ENCODE results near the gene PGA3. TPM values are rescaled to one million over a fixed set of nuclear protein-coding genes. Genes with fewer than 3 reads are reported as not detected.
A peak's percentile ranks its signal among the peaks of the same experiment; 100 is the strongest.

The PGA3 gene
- total RNA-seq, 3 donors from 2014 or later (not counting 1 experiment from before 2014, with no cell fraction given): not detected

DNA sequence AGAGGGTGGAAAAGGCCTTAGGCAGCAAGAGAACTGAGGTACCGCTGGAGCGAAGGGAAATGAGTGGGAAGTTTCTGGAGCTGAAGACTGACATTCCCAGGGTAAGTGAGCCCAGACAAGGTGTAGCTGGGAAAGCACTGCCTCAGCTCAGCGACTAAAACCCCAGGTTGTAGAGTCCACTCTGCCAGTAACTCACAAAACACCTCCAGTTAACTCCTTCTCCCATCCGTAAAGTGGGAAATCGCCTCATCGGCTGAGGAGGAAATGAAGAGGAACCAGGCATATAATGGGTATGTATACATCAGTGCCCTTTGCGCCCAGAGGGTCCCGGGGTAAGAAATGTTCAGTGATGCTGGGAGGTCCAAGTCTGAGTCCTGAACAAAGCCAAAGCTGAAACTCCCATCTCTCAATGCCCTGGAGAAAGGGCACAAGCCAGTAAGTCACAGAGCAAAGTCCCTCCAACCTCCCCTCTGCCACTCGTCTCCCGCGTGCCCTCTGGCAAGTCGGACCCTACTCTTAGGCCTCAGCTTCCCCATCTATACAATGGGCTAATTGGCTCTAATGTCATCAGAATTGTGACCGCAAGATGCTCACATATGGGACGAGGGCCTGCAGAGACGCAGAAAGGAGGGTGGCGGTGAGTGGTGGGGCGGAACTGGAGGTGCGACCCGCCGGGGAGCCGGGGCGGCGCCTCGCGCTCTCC, 42.7 kb upstream of the PGA3 start:
- TF ChIP-seq, protein P1, sequence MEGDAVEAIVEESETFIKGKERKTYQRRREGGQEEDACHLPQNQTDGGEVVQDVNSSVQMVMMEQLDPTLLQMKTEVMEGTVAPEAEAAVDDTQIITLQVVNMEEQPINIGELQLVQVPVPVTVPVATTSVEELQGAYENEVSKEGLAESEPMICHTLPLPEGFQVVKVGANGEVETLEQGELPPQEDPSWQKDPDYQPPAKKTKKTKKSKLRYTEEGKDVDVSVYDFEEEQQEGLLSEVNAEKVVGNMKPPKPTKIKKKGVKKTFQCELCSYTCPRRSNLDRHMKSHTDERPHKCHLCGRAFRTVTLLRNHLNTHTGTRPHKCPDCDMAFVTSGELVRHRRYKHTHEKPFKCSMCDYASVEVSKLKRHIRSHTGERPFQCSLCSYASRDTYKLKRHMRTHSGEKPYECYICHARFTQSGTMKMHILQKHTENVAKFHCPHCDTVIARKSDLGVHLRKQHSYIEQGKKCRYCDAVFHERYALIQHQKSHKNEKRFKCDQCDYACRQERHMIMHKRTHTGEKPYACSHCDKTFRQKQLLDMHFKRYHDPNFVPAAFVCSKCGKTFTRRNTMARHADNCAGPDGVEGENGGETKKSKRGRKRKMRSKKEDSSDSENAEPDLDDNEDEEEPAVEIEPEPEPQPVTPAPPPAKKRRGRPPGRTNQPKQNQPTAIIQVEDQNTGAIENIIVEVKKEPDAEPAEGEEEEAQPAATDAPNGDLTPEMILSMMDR (IDR thresholded peaks at IDR 0.05): no peak
- H3K4me1 Mint-ChIP-seq: peaks cover 33 to 42% of the 10 kb centered on the region in 2 donors
- peaks cover 26% of the 10 kb centered on the region for H3K4me1 ChIP-seq (ENCODE audit: control insufficient read depth, insufficient read depth, low read length)
- WGBS (ENCODE audit: insufficient coverage): 19% methylated on average over 21 of the region's 25 CpGs
- peak overlapping the region; percentile 43 for H3K4me3 ChIP-seq (ENCODE audit: low read length)
- H3K27me3 ChIP-seq (ENCODE audit: control insufficient read depth, insufficient read depth, low read length): no peaks in the 10 kb centered on the region
- peaks cover 3 to 9% of the 10 kb centered on the region in 2 donors for H3K27me3 Mint-ChIP-seq (ENCODE audit: low read depth in 2 of 2)
- peak overlapping the region; percentile 69 for H3K27ac ChIP-seq (ENCODE audit: low read length)
- H3K9me3 Mint-ChIP-seq: no peaks in the 10 kb centered on the region
- H3K36me3 ChIP-seq (ENCODE audit: control insufficient read depth, insufficient read depth, low read length): no peaks in the 10 kb centered on the region
- intact Hi-C loops (cut with micrococcal nuclease): loop anchor here (1.0 to 2.0 kb wide), 3 partner anchors 202 to 254 kb away; partner anchors contain the start of genes PRPF19 and TMEM138
- no peak for ATAC-seq
- peak overlapping the region; percentile 95 to 97 for H3K27ac Mint-ChIP-seq
- H3K4me3 Mint-ChIP-seq: peak overlapping the region; percentile 83
- H3K9me3 ChIP-seq (ENCODE audit: control insufficient read depth, insufficient read depth, low read length): no peaks in the 10 kb centered on the region
- no peaks in the 10 kb centered on the region for H3K36me3 Mint-ChIP-seq
- DNase-seq: no peak

DNA sequence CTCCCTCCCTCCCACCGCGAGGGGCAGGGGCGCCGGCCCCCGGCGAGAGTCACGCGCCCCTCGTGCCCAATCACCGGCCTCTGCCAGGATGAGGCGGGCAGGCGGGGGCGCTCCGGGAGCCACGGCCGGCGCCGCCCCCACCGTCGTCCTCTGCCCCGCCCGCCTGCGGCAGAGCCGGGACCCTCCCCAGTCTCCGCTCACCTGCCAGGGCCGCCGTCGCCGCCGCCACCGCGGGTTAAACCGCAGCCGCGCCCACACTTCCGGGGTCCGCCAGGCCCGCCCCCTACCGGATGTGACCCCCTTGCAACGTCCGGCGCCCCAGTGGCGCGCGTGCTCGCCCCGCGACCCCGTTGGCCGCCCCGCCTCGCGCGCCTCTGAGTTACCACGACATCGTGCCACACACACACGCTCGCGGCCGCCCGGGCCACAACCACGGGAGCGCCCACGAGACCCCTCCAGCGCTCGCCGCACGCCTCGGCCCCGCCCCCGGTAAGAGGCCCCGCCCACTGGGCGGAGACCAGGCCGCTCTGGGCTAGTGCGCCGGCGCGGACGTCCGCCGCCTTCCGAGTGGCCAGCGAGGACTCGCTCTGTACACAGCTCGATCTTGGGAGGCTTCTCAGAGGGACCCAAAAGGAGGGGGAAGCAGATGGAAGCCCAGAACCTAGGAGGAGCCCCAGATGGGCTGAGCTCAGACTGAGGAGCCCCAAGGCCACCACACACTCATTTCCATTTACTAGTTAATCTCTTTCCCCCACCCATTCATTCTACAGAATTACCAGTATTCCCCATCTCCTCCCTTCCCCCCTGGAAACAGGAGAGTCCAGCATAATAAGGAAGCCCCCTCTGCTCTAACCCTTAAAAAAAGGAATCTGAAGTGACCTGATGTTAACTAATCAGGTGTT, 41.9 kb upstream of the PGA3 start, which contains the start of gene VPS37C:
Gene VPS37C (minus strand): TSS at position 237 of the 902 bp plus-strand sequence. CDS start 22,597 bp downstream, outside the sequence.
- H3K4me3 ChIP-seq (ENCODE audit: low read length): peak within 1 kb of the TSS; percentile 79
- H3K4me1 ChIP-seq (ENCODE audit: control insufficient read depth, insufficient read depth, low read length): peaks cover 26% of the 10 kb centered on the region
- under 1% methylated on average over 85 of the region's 85 CpGs for WGBS (ENCODE audit: insufficient coverage)
- H3K9me3 ChIP-seq (ENCODE audit: control insufficient read depth, insufficient read depth, low read length): no peaks in the 10 kb centered on the region
- Mint-ChIP-seq H3K36me3 (no peaks in the 10 kb centered on the region), H3K4me3 (peak within 1 kb of the TSS; percentile 94), H3K27ac (peak within 1 kb of the TSS; percentile 95 to 97), H3K27me3 (ENCODE audit: low read depth in 2 of 2) (peaks cover 3 to 9% of the 10 kb centered on the region in 2 donors), H3K4me1 (peaks cover 33 to 42% of the 10 kb centered on the region in 2 donors), H3K9me3 (no peaks in the 10 kb centered on the region)
- ATAC-seq (peak; percentile 75 to 89 (median 80)), DNase-seq (peak; percentile 94 to 97)
- TF ChIP-seq, protein P1 (IDR thresholded peaks at IDR 0.05): no peak
- intact Hi-C loops (cut with micrococcal nuclease): loop anchor here (1.0 to 2.0 kb wide), 3 partner anchors 201 to 255 kb away; partner anchors contain the start of genes PRPF19 and TMEM138
- peak within 1 kb of the TSS; percentile 96 for H3K27ac ChIP-seq (ENCODE audit: low read length)
- H3K27me3 ChIP-seq (ENCODE audit: control insufficient read depth, insufficient read depth, low read length): no peaks in the 10 kb centered on the region
- no peaks in the 10 kb centered on the region for H3K36me3 ChIP-seq (ENCODE audit: control insufficient read depth, insufficient read depth, low read length)

DNA sequence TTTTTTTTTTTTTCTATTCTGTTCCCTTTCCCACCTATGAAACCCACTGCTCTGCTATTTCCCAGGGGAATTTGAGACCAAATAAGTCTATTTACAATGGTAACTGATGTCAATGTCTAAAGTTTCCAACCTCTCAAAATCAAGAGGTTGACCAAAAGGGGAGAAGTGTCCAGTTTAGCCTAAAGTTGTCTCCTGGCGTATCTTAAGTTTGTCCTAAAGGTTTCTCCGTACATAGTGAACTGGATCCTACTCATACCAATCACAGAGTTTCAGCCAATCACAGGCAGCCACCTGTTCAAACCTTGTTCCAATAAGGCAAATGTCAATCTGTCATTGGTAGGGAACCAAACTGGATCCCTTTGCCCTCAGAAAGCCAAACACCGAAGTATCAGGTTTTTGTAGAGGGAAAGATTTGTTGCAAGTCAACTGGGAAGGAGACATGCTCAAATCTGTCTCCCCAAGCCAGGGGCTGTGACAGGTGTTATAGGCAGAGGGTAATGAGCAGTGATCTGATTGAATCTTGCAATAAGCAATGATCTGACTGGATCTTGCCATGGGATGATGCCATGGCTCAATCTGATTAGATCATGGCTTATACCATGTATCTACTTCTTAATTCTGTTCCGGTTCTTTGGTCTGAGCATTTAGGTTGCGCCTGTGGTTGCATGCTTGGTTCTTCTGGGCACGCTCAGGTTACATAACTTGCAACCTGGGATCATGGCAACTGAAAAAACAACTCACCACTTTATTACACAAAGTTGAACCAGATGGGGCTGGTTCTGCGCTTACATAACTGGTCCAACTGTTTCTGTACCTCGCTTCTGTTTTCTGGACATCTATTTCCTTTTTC, 41.0 kb upstream of the PGA3 start:
- Histone ChIP-seq H3K9me3 (ENCODE audit: control insufficient read depth, insufficient read depth, low read length) (no peaks in the 10 kb centered on the region), H3K4me3 (ENCODE audit: low read length) (peak overlapping the region; percentile 79), H3K27me3 (ENCODE audit: control insufficient read depth, insufficient read depth, low read length) (no peaks in the 10 kb centered on the region), H3K36me3 (ENCODE audit: control insufficient read depth, insufficient read depth, low read length) (no peaks in the 10 kb centered on the region), H3K27ac (ENCODE audit: low read length) (peak overlapping the region; percentile 96), H3K4me1 (ENCODE audit: control insufficient read depth, insufficient read depth, low read length) (peaks cover 26% of the 10 kb centered on the region)
- intact Hi-C loops (cut with micrococcal nuclease): no loop called here
- no peak for ATAC-seq
- WGBS (ENCODE audit: insufficient coverage): 89% methylated on average over 7 of the region's 8 CpGs
- Mint-ChIP-seq H3K4me1 (peaks cover 33 to 42% of the 10 kb centered on the region in 2 donors), H3K9me3 (no peaks in the 10 kb centered on the region), H3K36me3 (no peaks in the 10 kb centered on the region), H3K4me3 (peak overlapping the region; percentile 94), H3K27me3 (ENCODE audit: low read depth in 2 of 2) (peaks cover 3 to 9% of the 10 kb centered on the region in 2 donors), H3K27ac (peak overlapping the region; percentile 95 to 97)
- peak in 1 of 2 donors; percentile 41 for DNase-seq
- TF ChIP-seq, protein P1 (IDR thresholded peaks at IDR 0.05): no peak
